ENCODE measurements around the gene ZNF274.
"Not testable (repeated sequence)": the region's sequence is repeated elsewhere in the genome, so short reads cannot be mapped to it uniquely, and the experiment has no call there.

The ZNF274 gene

GRCh38 chr19:58182989-58183816 lies at the start of gene ZNF274:
ZNF274 (plus strand) TSS chr19:58183061; CDS start chr19:58183966, 905 bp downstream.
- DNase-seq (ENCODE audit: low read depth, low spot score), result peak; percentile 65

GRCh38 chr19:58134244-58134643 lies 48.6 kb upstream of the ZNF274 start:
- DNase-seq (ENCODE audit: low read depth, low spot score), result no peak

GRCh38 chr19:58145849-58146248 lies 37.0 kb upstream of the ZNF274 start:
- DNase-seq (ENCODE audit: low read depth, low spot score), result no peak

- DNase-seq (ENCODE audit: low read depth, low spot score), result not testable (repeated sequence)
Measured at GRCh38 chr19:58147475-58147874, 35.4 kb upstream of the ZNF274 start.

GRCh38 chr19:58150328-58150921 lies 32.4 kb upstream of the ZNF274 start, which contains the start of gene ZNF329:
ZNF329 (minus strand) TSS chr19:58150789; CDS start chr19:58129503, 21,286 bp downstream.
- DNase-seq (ENCODE audit: low read depth, low spot score), result no peak

- no peak for DNase-seq (ENCODE audit: low read depth, low spot score)
Measured at GRCh38 chr19:58153386-58153785, 29.5 kb upstream of the ZNF274 start.

- DNase-seq (ENCODE audit: low read depth, low spot score), result no peak
Measured at GRCh38 chr19:58154287-58154678, 28.6 kb upstream of the ZNF274 start.

GRCh38 chr19:58154679-58155648 lies 27.9 kb upstream of the ZNF274 start:
- DNase-seq (ENCODE audit: low read depth, low spot score), result peak; percentile 77

GRCh38 chr19:58157045-58157728 lies 25.7 kb upstream of the ZNF274 start:
- no peak for DNase-seq (ENCODE audit: low read depth, low spot score)

- no peak for DNase-seq (ENCODE audit: low read depth, low spot score)
Measured at GRCh38 chr19:58166268-58166667, 16.6 kb upstream of the ZNF274 start.

GRCh38 chr19:58166708-58167280 lies 16.1 kb upstream of the ZNF274 start:
- DNase-seq (ENCODE audit: low read depth, low spot score), result no peak

- DNase-seq (ENCODE audit: low read depth, low spot score), result no peak
Measured at GRCh38 chr19:58170860-58171259, 12.0 kb upstream of the ZNF274 start.

GRCh38 chr19:58181902-58182576 lies 822 bp upstream of the ZNF274 start:
- DNase-seq (ENCODE audit: low read depth, low spot score), result no peak

- DNase-seq (ENCODE audit: low read depth, low spot score), result no peak
Measured at GRCh38 chr19:58182577-58182988, 278 bp upstream of the ZNF274 start.

GRCh38 chr19:58183817-58184215 lies 955 bp downstream of the ZNF274 start:
- no peak for DNase-seq (ENCODE audit: low read depth, low spot score)

- no peak for DNase-seq (ENCODE audit: low read depth, low spot score)
Measured at GRCh38 chr19:58196901-58197616, 14.2 kb downstream of the ZNF274 start.

- DNase-seq (ENCODE audit: low read depth, low spot score), result no peak
Measured at GRCh38 chr19:58203814-58204475, 21.1 kb downstream of the ZNF274 start.

GRCh38 chr19:58204566-58204965 lies 21.7 kb downstream of the ZNF274 start:
- DNase-seq (ENCODE audit: low read depth, low spot score), result no peak

- DNase-seq (ENCODE audit: low read depth, low spot score), result no peak
Measured at GRCh38 chr19:58209577-58209976, 26.7 kb downstream of the ZNF274 start.
